ENCODE results near the gene MAST4. TPM values are rescaled to one million over a fixed set of nuclear protein-coding genes. Genes with fewer than 3 reads are reported as not detected.

MAST4 gene
- polyA plus RNA-seq, 1 donor (not counting 4 experiments of a cell fraction or from before 2014, with no cell fraction given), result 19.8 TPM

GRCh38 chr5:66812291-66812690, 216.1 kb downstream of the MAST4 start:
- FAIRE-seq, result no peak
- no peaks in the 10 kb centered on the region for H3K27me3 ChIP-seq (ENCODE audit: control insufficient read depth, extremely low read depth, insufficient read depth, low read length)

GRCh38 chr5:66813306-66813705, 217.1 kb downstream of the MAST4 start:
- H4K20me1 ChIP-seq (ENCODE audit: control insufficient read depth, extremely low read depth, insufficient read depth, low read length), result no peaks in the 10 kb centered on the region
- dilution Hi-C loops (cut with MboI; ENCODE audit: extremely low pct_ligation_motif_present, low sequenced_read_pairs), result no loop called here
- H3K9ac ChIP-seq (ENCODE audit: control insufficient read depth, extremely low read depth, insufficient read depth, low read length), result no peak overlapping the region
- H2AFZ ChIP-seq (ENCODE audit: control insufficient read depth, low read length), result no peak overlapping the region
- no peaks in the 10 kb centered on the region for H3K36me3 ChIP-seq (ENCODE audit: control insufficient read depth in 2 of 2, extremely low read depth in 1 of 2, insufficient read depth in 2 of 2, low read length in 2 of 2)
- no peaks in the 10 kb centered on the region for H3K9me3 ChIP-seq (ENCODE audit: control insufficient read depth, low read depth, low read length)
- H3K4me1 ChIP-seq (ENCODE audit: control insufficient read depth, extremely low read depth, insufficient read depth, low read length), result peaks cover 6% of the 10 kb centered on the region
- no peak for TF ChIP-seq EZH2 (IDR thresholded peaks at IDR 0.05; ENCODE audit: low read length)
- TF ChIP-seq, protein P1, sequence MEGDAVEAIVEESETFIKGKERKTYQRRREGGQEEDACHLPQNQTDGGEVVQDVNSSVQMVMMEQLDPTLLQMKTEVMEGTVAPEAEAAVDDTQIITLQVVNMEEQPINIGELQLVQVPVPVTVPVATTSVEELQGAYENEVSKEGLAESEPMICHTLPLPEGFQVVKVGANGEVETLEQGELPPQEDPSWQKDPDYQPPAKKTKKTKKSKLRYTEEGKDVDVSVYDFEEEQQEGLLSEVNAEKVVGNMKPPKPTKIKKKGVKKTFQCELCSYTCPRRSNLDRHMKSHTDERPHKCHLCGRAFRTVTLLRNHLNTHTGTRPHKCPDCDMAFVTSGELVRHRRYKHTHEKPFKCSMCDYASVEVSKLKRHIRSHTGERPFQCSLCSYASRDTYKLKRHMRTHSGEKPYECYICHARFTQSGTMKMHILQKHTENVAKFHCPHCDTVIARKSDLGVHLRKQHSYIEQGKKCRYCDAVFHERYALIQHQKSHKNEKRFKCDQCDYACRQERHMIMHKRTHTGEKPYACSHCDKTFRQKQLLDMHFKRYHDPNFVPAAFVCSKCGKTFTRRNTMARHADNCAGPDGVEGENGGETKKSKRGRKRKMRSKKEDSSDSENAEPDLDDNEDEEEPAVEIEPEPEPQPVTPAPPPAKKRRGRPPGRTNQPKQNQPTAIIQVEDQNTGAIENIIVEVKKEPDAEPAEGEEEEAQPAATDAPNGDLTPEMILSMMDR (optimal IDR thresholded peaks at IDR 0.05 in 1 of 3, IDR thresholded peaks at IDR 0.05 in 1 of 3, conservative IDR thresholded peaks at IDR 0.05 in 1 of 3; ENCODE audit: extremely low read depth in 1 of 3, insufficient read depth in 2 of 3, low read length in 3 of 3), result no peak
- H3K27ac ChIP-seq (ENCODE audit: control insufficient read depth, insufficient read depth, low read length), result no peak overlapping the region
- H3K4me2 ChIP-seq (ENCODE audit: control insufficient read depth, extremely low read depth, insufficient read depth, low read depth, low read length), result no peak overlapping the region
- no peaks in the 10 kb centered on the region for H3K9me1 ChIP-seq (ENCODE audit: control insufficient read depth, extremely low read depth, insufficient read depth, low read length)
- no peak for FAIRE-seq
- DNase-seq (ENCODE audit: low read depth, low spot score), result no peak
- no peaks in the 10 kb centered on the region for H3K27me3 ChIP-seq (ENCODE audit: control insufficient read depth, extremely low read depth, insufficient read depth, low read length)
- no peak overlapping the region for H3K4me3 ChIP-seq (ENCODE audit: control insufficient read depth in 2 of 3, extremely low read depth in 1 of 3, insufficient read depth in 2 of 3, low read depth in 1 of 3, low read length in 3 of 3)
- no peaks in the 10 kb centered on the region for H3K79me2 ChIP-seq (ENCODE audit: control insufficient read depth, insufficient read depth, low read length)

More at GRCh38 chr5:66812291-66812690, 216.1 kb downstream of the MAST4 start:
- no peaks in the 10 kb centered on the region for H3K9me1 ChIP-seq (ENCODE audit: control insufficient read depth, extremely low read depth, insufficient read depth, low read length)
- dilution Hi-C loops (cut with MboI; ENCODE audit: extremely low pct_ligation_motif_present, low sequenced_read_pairs), result no loop called here
- H3K4me3 ChIP-seq (ENCODE audit: control insufficient read depth in 2 of 3, extremely low read depth in 1 of 3, insufficient read depth in 2 of 3, low read depth in 1 of 3, low read length in 3 of 3), result no peak overlapping the region
- no peak overlapping the region for H3K4me2 ChIP-seq (ENCODE audit: control insufficient read depth, extremely low read depth, insufficient read depth, low read depth, low read length)
- no peaks in the 10 kb centered on the region for H4K20me1 ChIP-seq (ENCODE audit: control insufficient read depth, extremely low read depth, insufficient read depth, low read length)
- no peaks in the 10 kb centered on the region for H3K9me3 ChIP-seq (ENCODE audit: control insufficient read depth, low read depth, low read length)
- no peaks in the 10 kb centered on the region for H3K79me2 ChIP-seq (ENCODE audit: control insufficient read depth, insufficient read depth, low read length)
- H3K9ac ChIP-seq (ENCODE audit: control insufficient read depth, extremely low read depth, insufficient read depth, low read length), result no peak overlapping the region
- H3K27ac ChIP-seq (ENCODE audit: control insufficient read depth, insufficient read depth, low read length), result no peak overlapping the region
- H2AFZ ChIP-seq (ENCODE audit: control insufficient read depth, low read length), result no peak overlapping the region
- no peak for TF ChIP-seq EZH2 (IDR thresholded peaks at IDR 0.05; ENCODE audit: low read length)
- TF ChIP-seq, protein P1 (optimal IDR thresholded peaks at IDR 0.05 in 1 of 3, IDR thresholded peaks at IDR 0.05 in 1 of 3, conservative IDR thresholded peaks at IDR 0.05 in 1 of 3; ENCODE audit: extremely low read depth in 1 of 3, insufficient read depth in 2 of 3, low read length in 3 of 3), result no peak
- DNase-seq (ENCODE audit: low read depth, low spot score), result no peak
- H3K36me3 ChIP-seq (ENCODE audit: control insufficient read depth in 2 of 2, extremely low read depth in 1 of 2, insufficient read depth in 2 of 2, low read length in 2 of 2), result no peaks in the 10 kb centered on the region
- H3K4me1 ChIP-seq (ENCODE audit: control insufficient read depth, extremely low read depth, insufficient read depth, low read length), result peaks cover 11% of the 10 kb centered on the region

Data from keratinocyte (primary cell).